ENCODE results near the gene URB1. TPM values are rescaled to one million over a fixed set of nuclear protein-coding genes. Genes with fewer than 3 reads are reported as not detected.

Gene URB1
- total and polyA plus RNA-seq, 2 experiments from 2014 or later: 7.7 to 44.1 TPM

- 0 out of 2 replicates have a peak, but pooled peaks cover 7% of the 10 kb centered on the region for H3F3A ChIP-seq (replicated peaks; ENCODE audit: low read depth)
- H2AFZ ChIP-seq: no peak overlapping the region
- peaks cover 3% of the 10 kb centered on the region; the same call in 1 of the 2 replicates for H3K36me3 ChIP-seq (ENCODE audit: insufficient read depth)
- TF ChIP-seq NANOG (IDR thresholded peaks at IDR 0.05; ENCODE audit: borderline replicate concordance) (no peak), REST (IDR thresholded peaks at IDR 0.05; ENCODE audit: unreplicated experiment) (no peak), JUNB (IDR thresholded peaks at IDR 0.05; ENCODE audit: unreplicated experiment) (no peak), ETS1 (IDR thresholded peaks at IDR 0.05) (no peak), STAT1 (IDR thresholded peaks at IDR 0.05; ENCODE audit: unreplicated experiment) (no peak), EZH2phosphoT487 (IDR thresholded peaks at IDR 0.05; ENCODE audit: unreplicated experiment) (no peak), ZNF462 (CRISPR knock-in tag; IDR thresholded peaks at IDR 0.05) (no peak), ZNF331 (CRISPR knock-in tag; IDR thresholded peaks at IDR 0.05; ENCODE audit: low read depth) (no peak), POLR2AphosphoS5 (IDR thresholded peaks at IDR 0.05; ENCODE audit: low read depth) (no peak), EZH2 (IDR thresholded peaks at IDR 0.05; ENCODE audit: low read depth, unreplicated experiment) (no peak)
- peaks cover 29% of the 10 kb centered on the region for H3K27me3 ChIP-seq (ENCODE audit: insufficient read depth)
- peaks cover 29% of the 10 kb centered on the region for H3K4me1 Mint-ChIP-seq
- no peak overlapping the region for H3K4me2 ChIP-seq
- peaks cover 15% of the 10 kb centered on the region for H3K9me3 Mint-ChIP-seq
- H3K4me1 ChIP-seq (ENCODE audit: insufficient read depth): peaks cover 30% of the 10 kb centered on the region
- DNase-seq (ENCODE audit: low spot score) (no peak), ATAC-seq (no peak)
- H3K79me2 ChIP-seq (replicated peaks; ENCODE audit: insufficient read depth): no peaks in the 10 kb centered on the region; the same call in 1 of the 2 replicates
- H3K9me2 ChIP-seq (ENCODE audit: insufficient read depth): no peaks in the 10 kb centered on the region
- H3K4me3 ChIP-seq: no peak overlapping the region
- no peak overlapping the region for H3K27ac ChIP-seq (ENCODE audit: low read depth)
- H4K20me1 ChIP-seq (replicated peaks; ENCODE audit: insufficient read depth): 0 out of 2 replicates have a peak, but pooled peaks cover 5% of the 10 kb centered on the region
- peaks cover 7% of the 10 kb centered on the region for H3K36me3 Mint-ChIP-seq (ENCODE audit: low read depth)
- no peak overlapping the region for H3K4me3 Mint-ChIP-seq
- no peak overlapping the region for H3K27ac Mint-ChIP-seq
- peaks cover 19% of the 10 kb centered on the region for H3K27me3 Mint-ChIP-seq (ENCODE audit: insufficient read depth, low read depth, poor library complexity)
Measured at GRCh38 chr21:32418146-32418545, 25.3 kb upstream of the URB1 start.
